HG02610 (cell line): Measurements from ENCODE around the gene KDM1B.
"Not testable (repeated sequence)": the region's sequence is repeated elsewhere in the genome, so short reads cannot be mapped to it uniquely, and the experiment has no call there.

Experiments
- ATAC-seq: cut with Tn5 transposase; IDR thresholded peaks from one replicate; pipeline ENCODE4 v1.9.1; 2021; ENCODE audit warnings: mild to moderate bottlenecking, moderate library complexity; ENCODE audit not compliant: unreplicated experiment

Gene KDM1B

GRCh38 chr6:18148304-18149025 lies 6.8 kb upstream of the KDM1B start:
- ATAC-seq = no peak

GRCh38 chr6:18151391-18151790 lies 3.8 kb upstream of the KDM1B start:
- ATAC-seq = not testable (repeated sequence)

- no peak for ATAC-seq
These were observed 3.4 kb upstream of the KDM1B start for GRCh38 chr6:18151801-18152200.

- ATAC-seq = no peak
These were observed 1.9 kb upstream of the KDM1B start for GRCh38 chr6:18153311-18153703.

- peak; percentile 45 for ATAC-seq
These were observed 594 bp upstream of the KDM1B start, which contains the start of gene TPMT for GRCh38 chr6:18154507-18155149. Gene TPMT, minus strand, starts transcription at chr6:18155077. Its CDS starts 5,950 bp downstream, at chr6:18149127.

- ATAC-seq = peak; percentile 38
These were observed 721 bp downstream of the KDM1B start for GRCh38 chr6:18155864-18156421.

GRCh38 chr6:18160911-18161310 lies 5.7 kb downstream of the KDM1B start:
- no peak for ATAC-seq

GRCh38 chr6:18161431-18161830 lies 6.2 kb downstream of the KDM1B start:
- no peak for ATAC-seq

- ATAC-seq = no peak
These were observed 7.2 kb downstream of the KDM1B start for GRCh38 chr6:18162401-18162800.

DNA sequence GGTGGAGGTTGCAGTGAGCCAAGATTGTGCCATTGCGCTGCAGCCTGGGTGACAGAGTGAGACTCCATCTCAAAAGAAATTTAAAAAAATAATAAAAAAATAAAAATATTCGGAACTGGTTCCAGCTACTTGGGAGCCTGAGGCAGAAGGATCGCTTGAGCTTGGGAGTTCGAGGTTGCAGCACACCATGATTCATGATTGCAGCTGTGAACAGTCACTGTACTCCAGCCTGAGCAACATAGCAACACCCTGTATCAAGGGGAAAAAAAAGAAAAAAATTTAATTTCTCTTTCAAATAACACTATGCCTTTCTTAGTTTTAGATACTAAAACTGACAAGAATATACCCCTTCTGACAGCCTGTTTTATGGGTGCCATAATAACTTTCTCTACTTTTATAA lies 10.5 kb downstream of the KDM1B start:
- ATAC-seq = no peak

DNA sequence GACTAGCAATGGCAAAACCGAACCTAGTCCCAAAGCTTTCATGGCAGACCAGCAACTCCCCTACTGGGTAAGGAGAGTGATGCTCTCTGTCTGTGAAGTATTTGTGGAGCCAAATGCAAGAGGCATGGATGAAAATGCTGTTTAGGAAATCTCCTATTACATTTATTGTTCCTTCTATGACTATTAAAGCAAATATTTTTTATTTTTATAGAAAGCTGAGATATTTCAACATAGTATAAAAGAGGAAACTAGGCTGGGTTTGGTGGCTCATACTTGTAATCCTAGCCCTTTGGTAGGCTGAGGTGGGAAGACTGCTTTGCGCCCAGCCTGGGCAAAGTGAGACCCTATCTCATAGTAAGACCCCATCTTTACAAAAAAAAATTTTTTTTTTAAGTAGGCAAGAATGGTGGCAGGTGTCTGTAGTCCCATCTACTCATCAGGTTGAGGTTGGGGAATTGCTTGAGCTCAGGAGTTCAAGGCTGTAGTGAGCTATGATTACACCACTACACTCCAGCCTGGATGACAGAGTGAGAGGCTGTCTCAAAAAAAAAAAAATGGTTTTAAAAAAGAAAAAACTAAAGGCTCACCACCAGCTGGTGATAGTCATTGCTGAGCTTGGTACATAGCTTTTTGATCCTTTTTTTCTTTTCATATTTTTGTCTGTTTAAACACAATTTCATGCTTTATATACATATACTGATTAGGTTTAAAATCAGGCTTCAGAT lies 11.3 kb downstream of the KDM1B start:
- ATAC-seq = no peak

GRCh38 chr6:18168264-18168663 lies 13.0 kb downstream of the KDM1B start:
- no peak for ATAC-seq

DNA sequence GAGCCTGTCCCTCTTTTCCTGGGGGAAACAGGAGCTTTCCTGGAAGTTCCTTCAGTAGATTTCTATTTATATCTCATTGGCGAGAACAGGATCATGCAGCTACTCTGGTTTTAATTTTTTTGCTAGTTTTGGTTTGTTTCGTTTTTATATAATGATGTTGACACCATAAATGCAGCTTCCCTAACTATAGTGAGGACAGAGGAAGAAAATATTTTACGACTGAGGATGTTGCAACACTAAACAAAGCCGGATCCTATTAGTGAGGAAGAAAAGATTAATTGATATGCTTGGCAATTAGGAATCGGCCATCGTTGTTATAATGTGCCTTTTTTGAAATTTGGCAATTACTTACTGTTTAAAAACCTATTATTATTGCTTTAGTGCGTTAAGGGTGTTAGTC lies 16.6 kb downstream of the KDM1B start:
- ATAC-seq = no peak

GRCh38 chr6:18176198-18176597 lies 21.0 kb downstream of the KDM1B start:
- not testable (repeated sequence) for ATAC-seq

- ATAC-seq = no peak
These were observed 22.2 kb downstream of the KDM1B start for GRCh38 chr6:18177286-18177965.

- no peak for ATAC-seq
These were observed 23.9 kb downstream of the KDM1B start for GRCh38 chr6:18178960-18179615.

DNA sequence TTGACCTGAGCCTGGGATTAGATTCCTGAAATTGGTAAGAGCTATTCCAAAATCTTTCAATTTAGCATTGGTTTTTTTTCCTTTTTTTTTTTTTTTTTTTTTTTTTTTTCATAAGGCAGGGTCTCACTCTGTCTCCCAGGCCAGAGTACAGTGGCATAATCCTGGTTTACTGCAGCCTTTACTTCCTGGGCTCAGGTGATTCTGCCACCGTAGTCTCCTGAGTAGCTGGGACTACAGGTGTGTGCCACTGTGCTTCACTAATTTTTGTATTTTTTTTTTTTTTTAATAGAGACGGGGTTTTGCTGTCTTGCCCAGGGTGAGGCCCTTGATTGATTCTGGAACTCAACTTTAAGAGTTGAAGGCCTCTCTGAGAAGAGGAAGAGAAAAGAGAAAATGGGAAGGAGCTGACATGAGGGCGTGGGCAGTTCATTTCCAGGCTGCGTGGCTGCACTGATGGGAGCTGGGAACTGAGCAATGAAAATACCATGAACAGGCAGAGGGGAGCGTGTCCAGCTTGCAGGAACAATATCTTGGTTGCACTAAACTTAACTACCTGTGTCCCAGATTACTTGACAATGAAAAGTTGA lies 24.6 kb downstream of the KDM1B start:
- ATAC-seq = no peak

- ATAC-seq = no peak
These were observed 27.3 kb downstream of the KDM1B start for GRCh38 chr6:18182568-18182967.

GRCh38 chr6:18183766-18184165 lies 28.5 kb downstream of the KDM1B start:
- ATAC-seq = no peak

GRCh38 chr6:18185624-18186023 lies 30.4 kb downstream of the KDM1B start:
- no peak for ATAC-seq
